Liver (tissue), 9 donors: ENCODE data around the gene UPK2. TPM values are rescaled to one million over a fixed set of nuclear protein-coding genes. Genes with fewer than 3 reads are reported as not detected.

Experiments
- DNase-seq: peaks from one replicate; pipeline ENCODE4 v3.0.0-alpha.2; 2017; ENCODE audit warnings: low spot score
- H3K27ac ChIP-seq, 2 donors: one replicate each; pipeline ENCODE4 v1.7.0; 2013; ENCODE audit warnings: inconsistent platforms in 2 of 2, low read length in 2 of 2, control low read depth in 1 of 2, low read depth in 1 of 2, mild to moderate bottlenecking in 1 of 2
- H3K27me3 ChIP-seq, 4 donors: one replicate each; pipeline versions ENCODE4 v1.6.1 to v1.7.0; 2013; ENCODE audit warnings: low read length in 3 of 4, inconsistent platforms in 1 of 4, mild to moderate bottlenecking in 1 of 4, moderate library complexity in 1 of 4; ENCODE audit not compliant: control insufficient read depth in 4 of 4, insufficient read depth in 4 of 4
- H3K36me3 ChIP-seq, 4 donors: one replicate each; pipeline versions ENCODE4 v1.6.1 to v1.7.0; 2013; ENCODE audit warnings: low read length in 3 of 4, mild to moderate bottlenecking in 3 of 4, low read depth in 1 of 4, moderate library complexity in 1 of 4; ENCODE audit not compliant: control insufficient read depth in 4 of 4, insufficient read depth in 3 of 4
- H3K4me1 ChIP-seq, 4 donors: one replicate each; pipeline versions ENCODE4 v1.6.1 to v1.7.0; 2013; ENCODE audit warnings: low read length in 3 of 4, mild to moderate bottlenecking in 3 of 4, moderate library complexity in 1 of 4; ENCODE audit not compliant: control insufficient read depth in 4 of 4, insufficient read depth in 4 of 4
- H3K4me3 ChIP-seq, 3 donors: one replicate each; pipeline versions ENCODE4 v1.6.1 to v1.7.0; 2013; ENCODE audit warnings: low read length in 3 of 3, control low read depth in 1 of 3, low read depth in 1 of 3, mild to moderate bottlenecking in 1 of 3
- H3K9ac ChIP-seq, 2 donors: one replicate each; pipeline ENCODE4 v1.7.0; 2013; ENCODE audit warnings: low read length in 2 of 2, mild to moderate bottlenecking in 2 of 2, moderate library complexity in 2 of 2, control low read depth in 1 of 2, low read depth in 1 of 2
- H3K9me3 ChIP-seq, 4 donors: one replicate each; pipeline versions ENCODE4 v1.6.1 to v1.7.0; 2013; ENCODE audit warnings: low read length in 3 of 4; ENCODE audit not compliant: control insufficient read depth in 4 of 4
- EGR1 ChIP-seq, 2 donors: IDR thresholded peaks; 2 replicates each; pipeline ENCODE4 v1.6.1; 2016 to 2018; ENCODE audit warnings: antibody characterized with exemption in 2 of 2, low read depth in 2 of 2
- FOXA1 ChIP-seq: IDR thresholded peaks from 2 replicates; pipeline ENCODE4 v1.6.1; 2016; ENCODE audit warnings: antibody characterized with exemption
- FOXA2 ChIP-seq: IDR thresholded peaks from 2 replicates; pipeline ENCODE4 v1.6.1; 2016; ENCODE audit warnings: antibody characterized with exemption
- GABPA ChIP-seq, 2 donors: IDR thresholded peaks in 1 of 2; conservative IDR thresholded peaks in 1 of 2; 2 replicates each; pipeline ENCODE4 v1.6.1; 2016; ENCODE audit warnings: antibody characterized with exemption in 2 of 2, mild to moderate bottlenecking in 1 of 2, moderate library complexity in 1 of 2
- HNF4A ChIP-seq, 2 donors: conservative IDR thresholded peaks; 2 replicates each; pipeline ENCODE4 v1.6.1; 2016; ENCODE audit warnings: antibody characterized with exemption in 2 of 2, mild to moderate bottlenecking in 2 of 2
- HNF4G ChIP-seq: IDR thresholded peaks from 2 replicates; pipeline ENCODE4 v1.6.1; 2016; ENCODE audit warnings: antibody characterized with exemption
- JUND ChIP-seq, 2 donors: IDR thresholded peaks; 2 replicates each; pipeline ENCODE4 v1.6.1; 2016; ENCODE audit warnings: antibody characterized with exemption in 2 of 2
- NR2F2 ChIP-seq: IDR thresholded peaks from 2 replicates; pipeline ENCODE4 v1.6.1; 2016; ENCODE audit warnings: antibody characterized with exemption
- RAD21 ChIP-seq, 2 donors: IDR thresholded peaks; 2 replicates each; pipeline ENCODE4 v1.6.1; 2016; ENCODE audit warnings: antibody characterized with exemption in 2 of 2, mild to moderate bottlenecking in 2 of 2
- RXRA ChIP-seq, 2 donors: IDR thresholded peaks; 2 replicates each; pipeline ENCODE4 v1.6.1; 2017 to 2018; ENCODE audit warnings: antibody characterized with exemption in 2 of 2, mild to moderate bottlenecking in 1 of 2
- SP1 ChIP-seq: IDR thresholded peaks from 2 replicates; pipeline ENCODE4 v1.6.1; 2018; ENCODE audit warnings: antibody characterized with exemption, mild to moderate bottlenecking
- TAF1 ChIP-seq: conservative IDR thresholded peaks from 2 replicates; pipeline ENCODE4 v1.6.1; 2016; ENCODE audit warnings: antibody characterized with exemption, mild to moderate bottlenecking
- YY1 ChIP-seq: IDR thresholded peaks from 2 replicates; pipeline ENCODE4 v1.6.1; 2016; ENCODE audit warnings: antibody characterized with exemption, mild to moderate bottlenecking
- WGBS: extraction: QIAGEN DNeasy Blood & Tissue Kit; methylation state at CpG from one replicate; pipeline ENCODE4 v1.1.7; 2013; 5-methylcytosine and 5-hydroxymethylcytosine counted together
- polyA plus RNA-seq, 2 donors: library from polyadenylated mRNA; stranded (reverse) in 1 of 2; unstranded in 1 of 2; fragments of 200-250 nt in 1 of 2; fragments of >200 nt in 1 of 2; fragmentation: Nextera tagmentation in 1 of 2; extraction: Ambion mirVana in 1 of 2; gene quantifications; one replicate each; pipeline versions ENCODE4 v1.2.1 to v1.2.3, GENCODE V29; 2013 to 2015
- total RNA-seq, 2 donors: library from RNA; depleted of rRNA; stranded (reverse); fragments of >200 nt; gene quantifications; one replicate each; pipeline ENCODE4 v1.2.3, GENCODE V29; 2014
- TF ChIP-seq, protein P1 (sequence below): IDR thresholded peaks from 2 replicates; pipeline ENCODE4 v1.6.1; 2016; ENCODE audit warnings: antibody characterized with exemption
- TF ChIP-seq, protein P2 (sequence below): IDR thresholded peaks from 2 replicates; pipeline ENCODE4 v1.6.1; 2016; ENCODE audit warnings: antibody characterized with exemption, mild to moderate bottlenecking
- TF ChIP-seq, protein P3 (sequence below): fragments of 150-350 bp; IDR thresholded peaks from 2 replicates; pipeline ENCODE4 v1.5.1; 2017; ENCODE audit warnings: improper control_type of control experiment, low read depth, low read length; ENCODE audit not compliant: missing input control
- TF ChIP-seq, protein P4 (sequence below): IDR thresholded peaks from 2 replicates; pipeline ENCODE4 v1.6.1; 2016; ENCODE audit warnings: antibody characterized with exemption
- TF ChIP-seq, protein P5 (sequence below): IDR thresholded peaks from 2 replicates; pipeline ENCODE4 v1.6.1; 2016; ENCODE audit warnings: antibody characterized with exemption
- donor health status: healthy.
- donor health status: healthy.
- donor health status: healthy.
- donor health status: healthy.
- donor health status: healthy.

UPK2 gene
- total and polyA plus RNA-seq, 4 donors, result not detected

DNA sequence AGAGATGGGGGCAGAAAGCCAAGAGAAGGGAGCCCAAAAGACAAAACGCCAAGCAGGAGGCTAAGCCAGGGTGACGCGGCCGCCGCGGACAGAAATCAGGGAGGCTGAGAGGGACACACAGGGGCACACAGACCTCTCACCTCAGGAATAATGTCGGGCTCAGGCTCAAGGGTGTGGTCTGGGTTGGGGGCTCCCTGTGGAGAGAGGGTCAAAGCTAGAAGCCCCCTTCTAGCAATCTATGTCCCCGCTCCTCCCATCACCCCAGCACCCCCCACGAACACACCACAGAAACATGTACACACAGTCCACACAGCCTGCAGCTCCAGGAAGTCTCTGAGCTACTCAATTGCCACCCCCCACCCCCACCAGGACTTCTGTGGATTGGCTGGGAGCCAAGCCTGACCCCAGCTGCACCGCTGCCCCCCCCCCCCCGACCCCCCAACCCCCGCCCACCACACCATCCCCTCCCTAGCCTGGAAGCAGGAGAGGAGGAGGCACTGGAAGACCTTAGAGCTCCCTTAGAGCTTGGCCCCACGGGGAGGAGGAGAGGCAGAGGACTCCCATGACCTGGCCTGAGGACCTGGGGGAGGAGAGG is 37.3 kb upstream of the UPK2 start:
- no peaks in the 10 kb centered on the region for H3K9me3 ChIP-seq
- TF ChIP-seq NR2F2 (no peak), SP1 (no peak), EGR1 (IDR thresholded peaks at IDR 0.05; ENCODE audit: low read depth in 2 of 2) (no peak), YY1 (no peak)
- peaks cover 35 to 98% (median 81%) of the 10 kb centered on the region in 4 donors for H3K4me1 ChIP-seq
- no peaks in the 10 kb centered on the region for H3K27me3 ChIP-seq
- DNase-seq, result no peak
- peak overlapping the region in 2 of 3 donors; percentile 7 to 32 for H3K4me3 ChIP-seq
- H3K36me3 ChIP-seq, result no peaks in the 10 kb centered on the region
- H3K27ac ChIP-seq, result peak overlapping the region; percentile 91 to 94
- 6% methylated on average over 13 of the region's 13 CpGs for WGBS
- H3K9ac ChIP-seq, result peak overlapping the region; percentile 26 to 44

DNA sequence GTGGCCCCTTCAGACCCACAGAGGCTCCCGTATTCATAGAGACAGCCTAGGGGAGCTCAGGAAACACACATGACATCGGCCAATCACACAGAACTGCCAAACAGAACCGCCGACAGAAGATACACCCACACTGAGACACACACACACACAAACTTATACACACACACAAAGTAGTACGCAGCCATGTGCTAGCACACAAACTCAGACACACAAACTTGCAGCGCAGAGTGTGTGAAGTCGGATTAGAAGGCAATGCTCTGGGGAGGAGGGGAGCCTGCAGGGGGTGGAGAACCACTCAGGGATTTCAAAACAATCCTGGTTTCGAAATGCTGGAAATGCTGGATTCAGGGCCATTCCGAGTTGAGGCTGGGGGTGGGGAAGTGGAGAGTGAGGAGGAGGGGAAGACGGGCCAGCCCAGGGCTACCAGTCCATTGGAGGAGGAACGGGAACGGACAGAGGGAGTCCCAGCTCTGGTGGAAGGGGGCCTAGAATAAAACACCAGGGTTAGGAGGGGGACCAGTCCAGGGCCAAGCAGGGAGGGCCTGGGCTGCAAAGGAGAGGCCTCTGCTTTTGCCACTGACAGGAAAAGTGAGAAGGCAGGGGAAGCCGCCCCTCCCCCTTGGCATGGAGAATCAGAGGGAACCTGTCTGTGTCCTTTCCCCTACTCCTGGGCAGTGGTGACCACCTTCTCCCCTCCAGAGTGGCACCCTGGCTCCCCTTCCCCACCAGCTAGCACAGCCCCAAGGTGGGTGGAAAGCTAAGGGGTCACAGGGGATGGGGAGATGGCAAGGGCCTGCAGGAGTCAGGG is 34.8 kb upstream of the UPK2 start:
- peak overlapping the region; percentile 91 to 94 for H3K27ac ChIP-seq
- H3K4me3 ChIP-seq, result peak overlapping the region; percentile 33 to 62 (median 43)
- no peaks in the 10 kb centered on the region for H3K27me3 ChIP-seq
- H3K4me1 ChIP-seq, result peaks cover 30 to 88% (median 79%) of the 10 kb centered on the region in 4 donors
- peak overlapping the region; percentile 3 to 21 for H3K9ac ChIP-seq
- TF ChIP-seq NR2F2, result no peak
- peak in 1 of 2 donors; percentile 25 for TF ChIP-seq GABPA (IDR thresholded peaks at IDR 0.05 in 1 of 2, conservative IDR thresholded peaks at IDR 0.05 in 1 of 2)
- TF ChIP-seq, protein P1, sequence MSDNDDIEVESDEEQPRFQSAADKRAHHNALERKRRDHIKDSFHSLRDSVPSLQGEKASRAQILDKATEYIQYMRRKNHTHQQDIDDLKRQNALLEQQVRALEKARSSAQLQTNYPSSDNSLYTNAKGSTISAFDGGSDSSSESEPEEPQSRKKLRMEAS, result peak; percentile 42
- peak in 1 of 2 donors; percentile 77 for TF ChIP-seq JUND (IDR thresholded peaks at IDR 0.05)
- peak; percentile 15 for TF ChIP-seq HNF4G
- TF ChIP-seq, protein P2, sequence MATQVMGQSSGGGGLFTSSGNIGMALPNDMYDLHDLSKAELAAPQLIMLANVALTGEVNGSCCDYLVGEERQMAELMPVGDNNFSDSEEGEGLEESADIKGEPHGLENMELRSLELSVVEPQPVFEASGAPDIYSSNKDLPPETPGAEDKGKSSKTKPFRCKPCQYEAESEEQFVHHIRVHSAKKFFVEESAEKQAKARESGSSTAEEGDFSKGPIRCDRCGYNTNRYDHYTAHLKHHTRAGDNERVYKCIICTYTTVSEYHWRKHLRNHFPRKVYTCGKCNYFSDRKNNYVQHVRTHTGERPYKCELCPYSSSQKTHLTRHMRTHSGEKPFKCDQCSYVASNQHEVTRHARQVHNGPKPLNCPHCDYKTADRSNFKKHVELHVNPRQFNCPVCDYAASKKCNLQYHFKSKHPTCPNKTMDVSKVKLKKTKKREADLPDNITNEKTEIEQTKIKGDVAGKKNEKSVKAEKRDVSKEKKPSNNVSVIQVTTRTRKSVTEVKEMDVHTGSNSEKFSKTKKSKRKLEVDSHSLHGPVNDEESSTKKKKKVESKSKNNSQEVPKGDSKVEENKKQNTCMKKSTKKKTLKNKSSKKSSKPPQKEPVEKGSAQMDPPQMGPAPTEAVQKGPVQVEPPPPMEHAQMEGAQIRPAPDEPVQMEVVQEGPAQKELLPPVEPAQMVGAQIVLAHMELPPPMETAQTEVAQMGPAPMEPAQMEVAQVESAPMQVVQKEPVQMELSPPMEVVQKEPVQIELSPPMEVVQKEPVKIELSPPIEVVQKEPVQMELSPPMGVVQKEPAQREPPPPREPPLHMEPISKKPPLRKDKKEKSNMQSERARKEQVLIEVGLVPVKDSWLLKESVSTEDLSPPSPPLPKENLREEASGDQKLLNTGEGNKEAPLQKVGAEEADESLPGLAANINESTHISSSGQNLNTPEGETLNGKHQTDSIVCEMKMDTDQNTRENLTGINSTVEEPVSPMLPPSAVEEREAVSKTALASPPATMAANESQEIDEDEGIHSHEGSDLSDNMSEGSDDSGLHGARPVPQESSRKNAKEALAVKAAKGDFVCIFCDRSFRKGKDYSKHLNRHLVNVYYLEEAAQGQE, result peak; percentile 61
- TF ChIP-seq TAF1, result no peak
- peak; percentile 80 to 86 for TF ChIP-seq RXRA (IDR thresholded peaks at IDR 0.05)
- no peak for TF ChIP-seq FOXA1
- peak; percentile 81 for TF ChIP-seq SP1
- peak in 1 of 2 donors; percentile 69 for TF ChIP-seq EGR1 (IDR thresholded peaks at IDR 0.05; ENCODE audit: low read depth in 2 of 2)
- TF ChIP-seq, protein P3, sequence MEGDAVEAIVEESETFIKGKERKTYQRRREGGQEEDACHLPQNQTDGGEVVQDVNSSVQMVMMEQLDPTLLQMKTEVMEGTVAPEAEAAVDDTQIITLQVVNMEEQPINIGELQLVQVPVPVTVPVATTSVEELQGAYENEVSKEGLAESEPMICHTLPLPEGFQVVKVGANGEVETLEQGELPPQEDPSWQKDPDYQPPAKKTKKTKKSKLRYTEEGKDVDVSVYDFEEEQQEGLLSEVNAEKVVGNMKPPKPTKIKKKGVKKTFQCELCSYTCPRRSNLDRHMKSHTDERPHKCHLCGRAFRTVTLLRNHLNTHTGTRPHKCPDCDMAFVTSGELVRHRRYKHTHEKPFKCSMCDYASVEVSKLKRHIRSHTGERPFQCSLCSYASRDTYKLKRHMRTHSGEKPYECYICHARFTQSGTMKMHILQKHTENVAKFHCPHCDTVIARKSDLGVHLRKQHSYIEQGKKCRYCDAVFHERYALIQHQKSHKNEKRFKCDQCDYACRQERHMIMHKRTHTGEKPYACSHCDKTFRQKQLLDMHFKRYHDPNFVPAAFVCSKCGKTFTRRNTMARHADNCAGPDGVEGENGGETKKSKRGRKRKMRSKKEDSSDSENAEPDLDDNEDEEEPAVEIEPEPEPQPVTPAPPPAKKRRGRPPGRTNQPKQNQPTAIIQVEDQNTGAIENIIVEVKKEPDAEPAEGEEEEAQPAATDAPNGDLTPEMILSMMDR, result no peak
- TF ChIP-seq RAD21 (IDR thresholded peaks at IDR 0.05), result peak in 1 of 2 donors; percentile 24
- TF ChIP-seq, protein P4, sequence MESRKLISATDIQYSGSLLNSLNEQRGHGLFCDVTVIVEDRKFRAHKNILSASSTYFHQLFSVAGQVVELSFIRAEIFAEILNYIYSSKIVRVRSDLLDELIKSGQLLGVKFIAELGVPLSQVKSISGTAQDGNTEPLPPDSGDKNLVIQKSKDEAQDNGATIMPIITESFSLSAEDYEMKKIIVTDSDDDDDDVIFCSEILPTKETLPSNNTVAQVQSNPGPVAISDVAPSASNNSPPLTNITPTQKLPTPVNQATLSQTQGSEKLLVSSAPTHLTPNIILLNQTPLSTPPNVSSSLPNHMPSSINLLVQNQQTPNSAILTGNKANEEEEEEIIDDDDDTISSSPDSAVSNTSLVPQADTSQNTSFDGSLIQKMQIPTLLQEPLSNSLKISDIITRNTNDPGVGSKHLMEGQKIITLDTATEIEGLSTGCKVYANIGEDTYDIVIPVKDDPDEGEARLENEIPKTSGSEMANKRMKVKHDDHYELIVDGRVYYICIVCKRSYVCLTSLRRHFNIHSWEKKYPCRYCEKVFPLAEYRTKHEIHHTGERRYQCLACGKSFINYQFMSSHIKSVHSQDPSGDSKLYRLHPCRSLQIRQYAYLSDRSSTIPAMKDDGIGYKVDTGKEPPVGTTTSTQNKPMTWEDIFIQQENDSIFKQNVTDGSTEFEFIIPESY, result no peak
- TF ChIP-seq, protein P5, sequence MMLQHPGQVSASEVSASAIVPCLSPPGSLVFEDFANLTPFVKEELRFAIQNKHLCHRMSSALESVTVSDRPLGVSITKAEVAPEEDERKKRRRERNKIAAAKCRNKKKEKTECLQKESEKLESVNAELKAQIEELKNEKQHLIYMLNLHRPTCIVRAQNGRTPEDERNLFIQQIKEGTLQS, result no peak
- TF ChIP-seq FOXA2, result no peak
- TF ChIP-seq YY1, result no peak
- peak in 1 of 2 donors; percentile 74 for TF ChIP-seq HNF4A (conservative IDR thresholded peaks at IDR 0.05)
- DNase-seq, result no peak
- no peaks in the 10 kb centered on the region for H3K36me3 ChIP-seq
- WGBS, result 11% methylated on average over 13 of the region's 13 CpGs
- no peaks in the 10 kb centered on the region for H3K9me3 ChIP-seq
